Thoracic aorta (tissue), 2 donors: ENCODE measurements around the gene MAPK8. TPM values are rescaled to one million over a fixed set of nuclear protein-coding genes. Genes with fewer than 3 reads are reported as not detected.

Experiments used
- ATAC-seq: fragments of 150-250 bp; one replicate; pipeline ENCODE4 v1.8.0; 2017; ENCODE audit warnings: low read depth; ENCODE audit not compliant: insufficient number of reproducible peaks, low FRiP score
- DNase-seq: peaks from one replicate; pipeline ENCODE4 v3.0.0-alpha.2; 2020; ENCODE audit warnings: low spot score
- H3K27ac ChIP-seq, 2 donors: fragments of 200-600 bp; sonication (generic); 1 replicate in 1 of 2; 2 replicates in 1 of 2; pipeline ENCODE4 v1.5.1; 2016; ENCODE audit warnings: mild to moderate bottlenecking in 2 of 2, moderate library complexity in 2 of 2
- H3K27me3 ChIP-seq: fragments of 200-600 bp; sonication (generic); replicated peaks from 2 replicates; pipeline ENCODE4 v1.6.0; 2016; ENCODE audit warnings: mild to moderate bottlenecking; ENCODE audit not compliant: insufficient read depth
- H3K36me3 ChIP-seq: fragments of 200-600 bp; sonication (generic); one replicate; pipeline ENCODE4 v1.5.1; 2016
- H3K4me1 ChIP-seq, 2 donors: fragments of 200-600 bp; sonication (generic); 1 replicate in 1 of 2; 2 replicates in 1 of 2; pipeline versions ENCODE4 v1.5.1 to v1.6.0; 2016; ENCODE audit warnings: low read depth in 2 of 2, mild to moderate bottlenecking in 1 of 2; ENCODE audit not compliant: control insufficient read depth in 1 of 2
- H3K4me3 ChIP-seq: fragments of 200-600 bp; sonication (generic); 2 replicates; pipeline ENCODE4 v1.5.1; 2016; ENCODE audit warnings: mild to moderate bottlenecking
- H3K9me3 ChIP-seq: fragments of 200-600 bp; sonication (generic); 2 replicates; pipeline ENCODE4 v1.5.1; 2016
- CTCF ChIP-seq: fragments of 200-600 bp; sonication (generic); IDR thresholded peaks from one replicate; pipeline ENCODE4 v1.5.1; 2019; ENCODE audit warnings: antibody characterized with exemption
- total RNA-seq, 2 donors: library from RNA; depleted of rRNA; stranded (reverse); fragments of >200 nt; gene quantifications; one replicate each; pipeline versions ENCODE4 v1.1.0 to v1.2.3, GENCODE V29; 2016

Gene MAPK8
- total RNA-seq, 2 donors from 2014 or later: 19.5 to 57.4 TPM

- ATAC-seq: no peak
- Histone ChIP-seq H3K27me3 (no peaks in the 10 kb centered on the region), H3K4me3 (no peak overlapping the region), H3K27ac (no peak overlapping the region), H3K9me3 (peaks cover 8% of the 10 kb centered on the region), H3K36me3 (peaks cover 8% of the 10 kb centered on the region), H3K4me1 (peaks cover 0 to 8% of the 10 kb centered on the region in 2 donors)
- DNase-seq: no peak
- no peak for TF ChIP-seq CTCF
Observed at GRCh38 chr10:48414160-48414559, 107.7 kb downstream of the MAPK8 start.

- no peak for ATAC-seq
- peaks cover 8% of the 10 kb centered on the region for H3K9me3 ChIP-seq
- no peak overlapping the region for H3K4me3 ChIP-seq
- H3K27me3 ChIP-seq: no peaks in the 10 kb centered on the region
- H3K36me3 ChIP-seq: peaks cover 8% of the 10 kb centered on the region
- peaks cover 0 to 8% of the 10 kb centered on the region in 2 donors for H3K4me1 ChIP-seq
- TF ChIP-seq CTCF: no peak
- DNase-seq: no peak
- no peak overlapping the region for H3K27ac ChIP-seq
Observed at GRCh38 chr10:48414778-48415177, 108.3 kb downstream of the MAPK8 start.

- Histone ChIP-seq H3K27ac (no peak overlapping the region), H3K4me1 (peaks cover 3 to 22% of the 10 kb centered on the region in 2 donors), H3K4me3 (no peak overlapping the region), H3K36me3 (no peaks in the 10 kb centered on the region), H3K9me3 (peaks cover 8% of the 10 kb centered on the region), H3K27me3 (no peaks in the 10 kb centered on the region)
- TF ChIP-seq CTCF: no peak
- DNase-seq: no peak
- ATAC-seq: no peak
Observed at GRCh38 chr10:48416584-48417232, 110.2 kb downstream of the MAPK8 start.

- no peak for TF ChIP-seq CTCF
- H3K9me3 ChIP-seq: peaks cover 2% of the 10 kb centered on the region
- ATAC-seq (no peak), DNase-seq (no peak)
- H3K36me3 ChIP-seq: no peaks in the 10 kb centered on the region
- no peaks in the 10 kb centered on the region for H3K27me3 ChIP-seq
- no peak overlapping the region for H3K4me3 ChIP-seq
- peaks cover 3 to 26% of the 10 kb centered on the region in 2 donors for H3K4me1 ChIP-seq
- H3K27ac ChIP-seq: no peak overlapping the region
Observed at GRCh38 chr10:48417374-48417773, 110.9 kb downstream of the MAPK8 start.

- DNase-seq (no peak), ATAC-seq (no peak)
- no peak overlapping the region for H3K4me3 ChIP-seq
- H3K4me1 ChIP-seq: peaks cover 3 to 35% of the 10 kb centered on the region in 2 donors
- H3K27me3 ChIP-seq: no peaks in the 10 kb centered on the region
- no peaks in the 10 kb centered on the region for H3K9me3 ChIP-seq
- TF ChIP-seq CTCF: no peak
- no peaks in the 10 kb centered on the region for H3K36me3 ChIP-seq
- H3K27ac ChIP-seq: no peak overlapping the region
Observed at GRCh38 chr10:48418189-48418788, 111.8 kb downstream of the MAPK8 start.
